GM19025 (cell line): Measurements from ENCODE around the gene SP100.
A peak's percentile ranks its signal among the peaks of the same experiment; 100 is the strongest.
"Not testable (repeated sequence)": the region's sequence is repeated elsewhere in the genome, so short reads cannot be mapped to it uniquely, and the experiment has no call there.

Source experiments
- ATAC-seq: cut with Tn5 transposase; IDR thresholded peaks from one replicate; pipeline ENCODE4 v1.9.1; 2021; ENCODE audit warnings: mild to moderate bottlenecking, low read depth, moderate library complexity; ENCODE audit not compliant: unreplicated experiment

Gene SP100

DNA sequence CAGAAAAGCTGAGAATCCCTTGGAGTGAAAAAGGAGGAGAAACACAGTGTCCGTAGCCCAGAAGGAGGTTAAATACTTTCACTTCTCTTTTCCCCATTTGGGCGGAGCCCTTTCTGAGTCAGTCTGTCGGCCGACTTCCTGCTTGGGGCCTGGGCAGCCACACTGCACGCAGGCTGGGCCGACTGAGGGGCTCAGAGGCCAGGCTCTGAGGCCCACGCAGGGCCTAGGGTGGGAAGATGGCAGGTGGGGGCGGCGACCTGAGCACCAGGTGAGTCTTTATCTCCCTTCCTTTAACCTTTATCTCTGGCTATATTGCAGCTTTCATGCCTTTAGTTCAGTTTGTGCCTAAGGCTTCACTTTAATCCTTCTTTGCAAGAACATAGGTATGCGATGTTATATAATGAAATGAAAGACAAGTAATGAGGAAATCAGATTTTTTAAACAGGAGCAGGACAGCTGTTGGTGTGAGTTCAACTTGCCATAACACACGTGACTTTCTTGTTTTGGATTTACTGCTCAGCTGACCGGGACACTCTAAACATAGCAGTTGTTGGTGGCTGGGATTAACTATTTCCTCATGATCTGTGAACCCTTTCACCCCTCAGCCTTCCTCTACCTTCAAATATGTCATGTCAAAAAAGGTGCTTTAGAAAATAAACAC lies at the start of gene SP100:
Gene SP100 (plus strand): TSS at position 141 of the 661 bp plus-strand sequence. CDS start 96 bp downstream, at position 237.
- ATAC-seq: peak; percentile 72

GRCh38 chr2:230382108-230382507 lies 33.9 kb upstream of the SP100 start:
- ATAC-seq: no peak

DNA sequence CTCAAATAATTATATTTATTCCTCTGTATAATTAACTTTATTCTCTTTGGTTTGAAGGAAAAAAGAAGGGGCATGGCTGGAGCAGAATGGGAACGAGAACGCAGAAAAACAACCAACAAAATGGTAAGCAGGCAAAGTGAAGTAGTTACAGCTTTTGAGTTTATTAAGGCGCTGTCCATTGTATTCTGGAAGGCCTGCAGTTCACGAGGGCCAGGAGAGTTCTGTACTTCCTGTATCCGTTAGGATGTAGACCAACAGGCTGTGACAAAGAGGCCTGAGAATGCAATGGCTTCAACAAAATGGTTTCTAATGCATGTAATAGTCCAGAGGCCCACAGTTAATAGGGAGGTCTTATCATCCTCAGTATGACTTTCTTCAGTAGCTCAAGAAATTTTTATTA lies 32.5 kb upstream of the SP100 start:
- no peak for ATAC-seq

- ATAC-seq: no peak
Measured at GRCh38 chr2:230384986-230385385, 31.0 kb upstream of the SP100 start.

GRCh38 chr2:230394301-230394700 lies 21.7 kb upstream of the SP100 start:
- ATAC-seq: no peak

DNA sequence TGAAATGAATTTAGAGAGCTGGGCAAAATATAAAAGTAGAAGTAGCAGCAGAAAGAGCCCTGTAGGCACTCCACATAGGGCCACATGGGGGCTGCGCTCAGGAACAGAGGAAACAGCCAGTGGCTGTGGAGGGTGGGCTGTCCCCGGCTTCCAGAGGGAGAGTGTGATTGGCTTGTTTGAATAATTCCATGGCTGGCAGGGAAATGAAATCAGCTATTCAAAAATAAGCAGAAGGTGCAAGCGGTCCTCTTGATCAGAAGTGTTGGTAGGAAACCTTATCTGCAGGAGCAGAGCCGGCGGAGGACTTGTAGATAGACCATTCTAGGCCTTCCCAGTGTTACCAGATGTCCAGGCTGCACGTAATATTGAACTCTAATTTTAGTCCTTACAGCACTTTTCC lies 17.3 kb upstream of the SP100 start:
- ATAC-seq: not testable (repeated sequence)

DNA sequence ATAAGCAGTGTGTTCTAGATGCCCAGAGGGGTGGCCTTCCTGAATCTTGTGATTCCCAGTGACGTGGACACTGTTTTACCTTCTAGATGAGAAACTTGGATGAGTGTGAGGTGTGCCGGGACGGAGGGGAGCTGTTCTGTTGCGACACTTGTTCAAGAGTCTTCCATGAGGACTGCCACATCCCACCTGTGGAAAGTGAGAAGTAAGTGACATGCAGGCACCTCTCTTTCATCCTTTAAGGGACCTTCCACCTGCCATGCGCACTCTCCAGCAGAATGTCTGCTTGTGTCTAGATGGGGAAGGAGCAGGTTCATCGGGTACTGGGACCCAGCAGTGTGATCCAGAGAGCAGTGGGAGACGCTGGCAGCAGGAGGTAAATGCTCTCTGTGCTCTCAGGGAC lies 16.0 kb upstream of the SP100 start:
- no peak for ATAC-seq

DNA sequence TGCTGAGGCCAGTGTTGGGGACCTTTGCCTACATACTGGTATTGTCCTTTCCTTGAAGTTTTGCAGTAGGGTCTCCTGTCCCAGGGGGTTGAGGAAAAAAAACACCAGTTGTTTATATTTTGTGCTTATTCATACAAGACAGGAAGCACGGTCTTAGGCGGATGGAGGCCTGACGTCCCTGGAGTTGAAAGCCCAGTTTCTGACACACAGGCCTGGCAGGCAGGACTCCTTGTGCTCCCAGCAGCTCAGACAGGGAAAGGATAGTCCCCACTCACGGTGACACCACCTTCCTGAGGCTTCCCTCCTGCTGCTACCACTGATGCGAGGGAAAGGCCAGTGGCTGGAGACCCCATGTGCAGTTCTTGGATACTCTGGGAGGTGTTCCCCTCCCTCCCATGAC lies 15.5 kb upstream of the SP100 start:
- no peak for ATAC-seq

- ATAC-seq: not testable (repeated sequence)
Measured at GRCh38 chr2:230401026-230401425, 15.0 kb upstream of the SP100 start.

DNA sequence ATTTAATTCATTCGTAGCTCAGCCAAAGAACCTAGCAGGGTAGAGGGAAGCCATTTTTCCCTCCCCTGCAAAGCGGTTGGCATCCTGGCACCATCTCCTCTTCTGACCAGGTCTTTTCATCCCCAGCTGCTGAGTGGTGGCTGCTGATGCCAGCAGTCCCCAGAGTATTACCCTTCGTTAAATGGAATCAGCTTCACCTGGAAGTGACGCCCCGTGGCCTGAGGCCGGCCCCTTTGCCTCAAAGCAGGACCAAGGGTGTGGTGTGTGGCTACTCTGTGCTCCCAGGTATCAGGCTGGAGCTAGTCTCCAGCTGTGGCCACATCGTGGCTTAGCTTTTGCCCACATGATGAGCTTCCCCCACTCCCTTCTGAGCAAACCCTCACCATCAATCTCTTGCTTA lies 12.3 kb upstream of the SP100 start:
- no peak for ATAC-seq

- ATAC-seq: no peak
Measured at GRCh38 chr2:230405824-230406223, 10.2 kb upstream of the SP100 start.

DNA sequence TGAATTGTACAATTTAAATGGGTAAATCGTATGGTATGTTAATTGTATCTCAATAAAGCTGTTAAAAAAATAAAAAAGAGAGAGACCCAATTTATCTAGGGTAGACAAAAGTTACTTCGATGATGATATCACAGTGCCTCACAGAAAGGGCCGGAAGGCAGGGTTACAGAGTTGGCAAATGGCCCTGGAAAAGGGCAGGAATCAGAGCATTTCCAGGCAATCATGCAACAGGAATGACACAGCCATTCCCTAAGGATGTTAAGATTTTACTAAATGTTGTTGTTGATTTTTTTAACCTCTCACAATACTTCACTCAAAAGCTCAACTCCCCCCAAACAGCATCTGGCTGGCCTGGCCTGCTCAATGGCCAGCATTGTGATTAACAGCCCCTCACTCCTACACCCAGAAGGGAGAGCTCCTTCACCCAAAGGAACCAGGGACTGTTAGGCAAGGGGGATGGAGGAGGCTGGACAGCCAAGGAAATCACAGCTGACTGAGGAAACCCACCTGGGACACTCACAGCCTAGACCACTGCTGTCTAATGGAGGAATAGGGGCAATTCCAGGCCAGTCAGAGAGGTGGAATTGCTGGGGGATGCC lies 7.7 kb upstream of the SP100 start:
- no peak for ATAC-seq

GRCh38 chr2:230409316-230409715 lies 6.7 kb upstream of the SP100 start:
- not testable (repeated sequence) for ATAC-seq

DNA sequence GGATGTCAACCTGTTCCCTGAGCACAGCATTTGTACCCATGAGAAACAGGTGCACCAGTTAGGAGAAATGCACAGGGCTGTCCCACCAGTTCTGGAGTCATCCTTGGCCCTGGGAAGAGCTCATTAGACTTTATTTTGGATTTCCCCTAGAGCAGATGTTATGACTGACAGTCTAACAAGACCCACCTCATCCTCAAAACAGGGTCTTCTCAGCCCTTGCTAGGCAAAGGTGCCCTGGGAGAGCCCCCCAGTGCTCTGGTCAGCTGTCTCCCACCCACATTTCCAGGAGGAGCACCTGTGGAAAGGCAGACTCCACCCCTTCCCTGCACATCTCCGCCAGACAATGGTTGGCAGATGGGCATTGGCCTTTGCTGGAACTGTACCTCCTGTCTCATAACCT lies 5.7 kb upstream of the SP100 start:
- no peak for ATAC-seq

GRCh38 chr2:230410861-230411569 lies 5.0 kb upstream of the SP100 start:
- no peak for ATAC-seq

- peak; percentile 56 for ATAC-seq
Measured at GRCh38 chr2:230411570-230412370, 4.2 kb upstream of the SP100 start.

DNA sequence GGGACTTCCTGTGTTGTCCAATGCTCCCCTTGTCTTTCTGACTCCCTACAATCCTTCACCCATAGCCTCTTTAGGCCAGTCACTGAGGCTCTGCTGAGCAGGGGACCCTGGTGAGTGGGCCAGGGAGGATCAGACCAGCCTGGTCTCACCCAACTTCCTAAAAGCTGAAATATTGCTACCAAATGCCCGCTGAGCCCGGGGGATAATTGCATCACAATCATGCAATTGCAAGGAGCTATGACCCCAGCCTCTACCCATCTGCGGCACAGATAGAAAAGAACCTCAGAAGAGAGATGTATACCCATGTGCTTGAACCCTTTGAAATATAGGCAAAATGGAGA lies 3.7 kb upstream of the SP100 start:
- ATAC-seq: no peak

GRCh38 chr2:230412846-230413245 lies 3.2 kb upstream of the SP100 start:
- no peak for ATAC-seq

GRCh38 chr2:230413479-230413878 lies 2.5 kb upstream of the SP100 start:
- ATAC-seq: no peak

DNA sequence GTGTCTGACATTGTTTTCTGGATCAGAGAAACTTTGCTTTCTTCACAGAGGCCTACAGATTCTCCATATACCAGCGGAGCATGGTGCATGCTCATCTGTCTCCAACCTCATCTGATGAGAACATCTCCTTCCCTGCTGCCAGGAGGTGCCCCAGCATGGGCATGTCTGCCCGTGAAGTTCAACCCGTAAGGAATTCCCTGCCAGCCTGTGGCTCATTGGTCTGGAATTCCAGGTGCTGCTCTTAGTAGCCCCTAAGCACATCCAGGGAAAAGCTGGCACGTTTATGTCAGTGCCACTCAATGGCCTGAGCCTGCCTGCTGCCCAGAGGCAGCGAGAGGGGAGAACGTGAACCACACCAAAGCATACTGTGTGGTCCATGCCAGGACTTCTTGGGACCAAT lies 1.7 kb upstream of the SP100 start:
- ATAC-seq: no peak

DNA sequence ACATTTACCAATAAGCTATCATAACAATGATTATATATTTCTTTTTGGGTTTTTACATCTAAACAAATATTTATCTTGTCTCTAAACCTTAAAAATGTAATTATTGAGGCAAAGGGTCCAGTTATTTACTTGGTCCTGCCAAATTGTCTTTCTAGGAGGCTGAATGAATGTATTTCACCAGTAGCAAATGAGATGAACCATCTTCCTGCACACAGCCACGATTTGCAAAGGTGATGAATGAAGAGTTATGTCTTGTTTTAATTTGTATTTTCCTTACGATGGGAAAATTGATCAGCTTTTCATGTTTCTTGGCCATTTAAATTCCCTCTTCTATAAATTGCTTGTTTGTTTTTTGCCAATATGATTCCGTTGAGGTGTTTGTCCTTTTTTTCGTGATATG lies 1.4 kb downstream of the SP100 start:
- no peak for ATAC-seq
